GM23338 (cell line): ENCODE results near the gene DNAJC16. TPM values are rescaled to one million over a fixed set of nuclear protein-coding genes. Genes with fewer than 3 reads are reported as not detected.
"Not testable (repeated sequence)": the region's sequence is repeated elsewhere in the genome, so short reads cannot be mapped to it uniquely, and the experiment has no call there.

Experiments
- ATAC-seq: fragments of 200-7000 bp; cut with Tn5 transposase; 3 replicates; pipeline ENCODE4 v1.9.1; 2020
- DNase-seq: peaks from one replicate; pipeline ENCODE4 v3.0.0-alpha.2; 2015; ENCODE audit warnings: low spot score
- H2AFZ ChIP-seq: fragments of 200-600 bp; sonication (generic); 2 replicates; pipeline ENCODE4 v1.8.0; 2016; ENCODE audit warnings: antibody characterized with exemption, mild to moderate bottlenecking, moderate library complexity
- H3F3A ChIP-seq: fragments of 200-600 bp; sonication (generic); replicated peaks from 2 replicates; pipeline ENCODE4 v1.8.0; 2017; ENCODE audit warnings: antibody characterized with exemption, mixed run types, low read depth
- H3K27ac ChIP-seq: fragments of 200-600 bp; sonication (generic); 2 replicates; pipeline ENCODE4 v1.6.1; 2016; ENCODE audit warnings: low read depth
- H3K27me3 ChIP-seq: fragments of 200-600 bp; sonication (generic); 2 replicates; pipeline ENCODE4 v1.8.0; 2016; ENCODE audit warnings: mild to moderate bottlenecking, mixed run types, moderate library complexity; ENCODE audit not compliant: insufficient read depth
- H3K36me3 ChIP-seq: fragments of 200-600 bp; sonication (generic); 2 replicates; pipeline ENCODE4 v1.8.0; 2016; ENCODE audit warnings: mild to moderate bottlenecking; ENCODE audit not compliant: insufficient read depth
- H3K4me1 ChIP-seq: fragments of 200-600 bp; sonication (generic); 2 replicates; pipeline ENCODE4 v1.8.0; 2016; ENCODE audit warnings: mild to moderate bottlenecking, moderate library complexity; ENCODE audit not compliant: insufficient read depth
- H3K4me2 ChIP-seq: fragments of 200-600 bp; sonication (generic); 2 replicates; pipeline ENCODE4 v1.7.1; 2017; ENCODE audit warnings: mixed run types
- H3K4me3 ChIP-seq: fragments of 200-600 bp; sonication (generic); 2 replicates; pipeline ENCODE4 v1.6.1; 2016; ENCODE audit warnings: mixed run types
- H3K79me2 ChIP-seq: fragments of 200-600 bp; sonication (generic); replicated peaks from 2 replicates; pipeline ENCODE4 v1.8.0; 2017; ENCODE audit warnings: mild to moderate bottlenecking; ENCODE audit not compliant: insufficient read depth
- H3K9me2 ChIP-seq: fragments of 200-600 bp; sonication (generic); 2 replicates; pipeline ENCODE4 v1.8.0; 2017; ENCODE audit not compliant: insufficient read depth
- H4K20me1 ChIP-seq: fragments of 200-600 bp; sonication (generic); replicated peaks from 2 replicates; pipeline ENCODE4 v1.8.0; 2017; ENCODE audit warnings: mild to moderate bottlenecking; ENCODE audit not compliant: insufficient read depth
- H3K27ac Mint-ChIP-seq: 2 replicates; pipeline ENCODE4 v1.8.0; 2020; ENCODE audit warnings: inconsistent platforms, mild to moderate bottlenecking, moderate library complexity, mixed read lengths
- H3K27me3 Mint-ChIP-seq: 3 replicates; pipeline ENCODE4 v1.8.0; 2022; ENCODE audit warnings: low read depth, mild to moderate bottlenecking, moderate library complexity, mixed read lengths, inconsistent platforms; ENCODE audit not compliant: insufficient read depth, poor library complexity
- H3K36me3 Mint-ChIP-seq: 3 replicates; pipeline ENCODE4 v1.8.0; 2021; ENCODE audit warnings: low read depth, mild to moderate bottlenecking, inconsistent platforms, moderate library complexity, mixed read lengths
- H3K4me1 Mint-ChIP-seq: 3 replicates; pipeline ENCODE4 v1.8.0; 2020; ENCODE audit warnings: mild to moderate bottlenecking, inconsistent platforms, mixed read lengths
- H3K4me3 Mint-ChIP-seq: 3 replicates; pipeline ENCODE4 v1.8.0; 2021; ENCODE audit warnings: moderate library complexity, mild to moderate bottlenecking, inconsistent platforms, mixed read lengths
- H3K9me3 Mint-ChIP-seq: 3 replicates; pipeline ENCODE4 v1.8.0; 2020; ENCODE audit warnings: moderate library complexity, mild to moderate bottlenecking, inconsistent platforms, mixed read lengths
- CREB1 ChIP-seq: fragments of 250-450 bp; sonication (Bioruptor Pico); IDR thresholded peaks from 2 replicates; pipeline ENCODE4 v1.5.0; 2020; ENCODE audit warnings: low read depth, mild to moderate bottlenecking, moderate library complexity
- CTCF ChIP-seq, 2 experiments: fragments of 200-600 bp in 1 of 2; sonication (generic) in 1 of 2; conservative IDR thresholded peaks; 2 replicates each; pipeline versions ENCODE4 v1.5.1 to v1.6.1; 2016 to 2017; ENCODE audit warnings: antibody characterized with exemption in 2 of 2, low read depth in 2 of 2, mild to moderate bottlenecking in 2 of 2, moderate library complexity in 1 of 2
- EZH2phosphoT487 ChIP-seq: fragments of 200-600 bp; sonication (generic); IDR thresholded peaks from one replicate; pipeline ENCODE4 v1.8.1; 2018; ENCODE audit warnings: antibody characterized with exemption; ENCODE audit not compliant: unreplicated experiment
- REST ChIP-seq: IDR thresholded peaks from one replicate; pipeline ENCODE4 v1.6.1; 2018; ENCODE audit warnings: antibody characterized with exemption; ENCODE audit not compliant: unreplicated experiment
- ZNF331 ChIP-seq: fragments of 250-450 bp; sonication (Bioruptor Pico); IDR thresholded peaks from 2 replicates; pipeline ENCODE4 v1.5.0; 2020; ENCODE audit warnings: low read depth, mild to moderate bottlenecking, moderate library complexity
- polyA plus RNA-seq: library from polyadenylated mRNA; unstranded; fragments of >200 nt; fragmentation: Nextera tagmentation; extraction: Ambion mirVana; gene quantifications from 2 replicates; pipeline ENCODE4 v1.2.1, GENCODE V29; 2016
- total RNA-seq: library from RNA; depleted of rRNA; stranded (reverse); fragments of >200 nt; shearing (Covaris generic); gene quantifications from 2 replicates; pipeline ENCODE4 v1.2.3, GENCODE V29; 2014

The DNAJC16 gene
- total and polyA plus RNA-seq, 2 experiments from 2014 or later, result 6.3 to 18.0 TPM

- Histone ChIP-seq H3K4me2 (no peak overlapping the region), H2AFZ (no peak overlapping the region), H3K27ac (no peak overlapping the region), H3K27me3 (no peaks in the 10 kb centered on the region), H3K9me2 (no peaks in the 10 kb centered on the region), H3K4me3 (no peak overlapping the region), H3K36me3 (no peaks in the 10 kb centered on the region), H4K20me1 (no peaks in the 10 kb centered on the region), H3K4me1 (no peaks in the 10 kb centered on the region), H3F3A (no peaks in the 10 kb centered on the region), H3K79me2 (no peaks in the 10 kb centered on the region)
- ATAC-seq, result no peak
- Mint-ChIP-seq H3K4me3 (no peak overlapping the region), H3K9me3 (no peaks in the 10 kb centered on the region), H3K36me3 (peaks cover 27% of the 10 kb centered on the region), H3K27ac (no peak overlapping the region), H3K27me3 (peaks cover 3% of the 10 kb centered on the region), H3K4me1 (no peaks in the 10 kb centered on the region)
- DNase-seq, result no peak
- TF ChIP-seq CREB1, result no peak
- TF ChIP-seq REST, result no peak
- TF ChIP-seq ZNF331, result no peak
- TF ChIP-seq EZH2phosphoT487, result no peak
- TF ChIP-seq CTCF (conservative IDR thresholded peaks at IDR 0.05; ENCODE audit: low read depth in 2 of 2), result no peak
Observed at GRCh38 chr1:15489052-15489736, 37.5 kb upstream of the DNAJC16 start.

GRCh38 chr1:15491010-15491409, 35.6 kb upstream of the DNAJC16 start:
- H3K27ac Mint-ChIP-seq, H3K9me3 Mint-ChIP-seq, DNase-seq, ATAC-seq, H3K4me3 Mint-ChIP-seq, H3K4me1 ChIP-seq, H3K36me3 ChIP-seq, H2AFZ ChIP-seq, H3K4me3 ChIP-seq, H3K79me2 ChIP-seq, H3K27me3 ChIP-seq, H4K20me1 ChIP-seq, H3K4me2 ChIP-seq, H3F3A ChIP-seq, H3K9me2 ChIP-seq, H3K27ac ChIP-seq, H3K27me3 Mint-ChIP-seq: not testable (repeated sequence)
- Mint-ChIP-seq H3K4me1 (peaks cover 12% of the 10 kb centered on the region), H3K36me3 (peaks cover 28% of the 10 kb centered on the region)
